Stimulated activated CD4-positive, alpha-beta T cell treated with anti-CD3 and anti-CD28 coated beads, TNF-alpha, amount 100 ng/mL, for 24 hours (primary cell): Measurements from ENCODE around the gene ARHGAP19.

Source experiments
- DNase-seq, 3 experiments: peaks; one replicate each; pipeline ENCODE4 v3.0.0-alpha.2; 2020; ENCODE audit warnings: low read depth in 3 of 3

The ARHGAP19 gene

DNA sequence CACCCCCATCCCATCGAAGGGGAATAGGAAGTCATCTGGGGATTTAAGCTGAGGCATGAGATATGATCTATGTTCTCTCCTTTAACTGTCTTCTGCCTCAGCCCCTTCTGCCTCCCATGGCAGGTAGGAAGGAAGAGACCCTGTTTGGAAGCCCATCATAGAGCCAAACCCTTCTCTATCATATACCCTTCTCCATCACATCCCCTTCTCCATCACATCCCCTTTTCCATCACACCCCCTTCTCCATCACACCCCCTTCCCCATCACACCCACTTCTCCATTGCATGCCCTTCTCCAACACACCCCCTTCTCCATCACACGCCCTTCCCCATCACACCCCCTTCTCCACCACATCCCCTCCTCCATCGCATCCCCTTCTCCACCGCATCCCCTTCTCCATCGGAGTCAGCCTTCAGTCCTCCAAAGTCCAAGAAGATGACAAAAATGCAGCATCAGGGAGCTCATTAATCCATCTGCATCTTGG is 99.4 kb downstream of the ARHGAP19 start:
- no peak for DNase-seq

DNA sequence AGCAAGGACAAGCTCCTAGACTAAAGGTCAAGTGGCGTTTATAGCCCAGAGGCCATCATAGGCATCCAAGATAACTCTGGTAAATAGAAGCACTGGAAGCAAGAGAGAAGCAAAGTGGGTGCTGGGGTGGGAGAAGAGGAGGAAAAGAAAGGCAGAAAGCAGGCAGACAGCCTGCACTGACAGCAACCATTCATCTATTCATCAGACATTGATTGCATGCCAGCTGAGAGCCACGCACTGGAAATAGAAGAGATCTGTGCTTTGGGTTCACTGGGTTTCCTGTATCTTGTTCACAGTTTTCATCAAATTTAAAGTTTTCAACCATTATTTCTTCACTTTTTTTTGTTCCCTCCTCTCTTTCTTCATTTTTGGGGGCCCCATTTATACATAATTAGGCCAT is 102.0 kb downstream of the ARHGAP19 start:
- no peak for DNase-seq

DNA sequence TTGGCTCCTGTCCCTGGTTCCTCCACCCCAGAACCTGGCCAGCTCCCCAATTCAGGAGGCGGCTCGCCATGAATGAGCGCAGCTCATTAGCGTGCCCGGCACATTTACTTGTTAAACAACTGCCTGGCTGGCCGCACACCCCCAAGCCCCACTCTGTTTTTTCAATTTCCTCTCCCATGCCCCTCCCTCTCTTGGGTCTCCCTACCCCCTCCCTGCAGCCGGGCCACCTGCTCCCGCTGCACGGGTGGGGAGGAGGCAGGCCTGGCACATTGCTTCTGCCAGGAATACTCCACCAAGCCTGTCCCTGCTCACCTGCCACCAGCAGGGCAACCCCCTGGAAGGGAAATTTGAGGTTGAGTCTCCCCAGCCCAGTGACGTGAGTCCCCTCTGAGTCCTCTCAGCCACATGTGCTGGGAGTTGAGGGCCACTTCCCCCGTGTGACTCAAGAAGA is 104.2 kb downstream of the ARHGAP19 start:
- no peak for DNase-seq

DNA sequence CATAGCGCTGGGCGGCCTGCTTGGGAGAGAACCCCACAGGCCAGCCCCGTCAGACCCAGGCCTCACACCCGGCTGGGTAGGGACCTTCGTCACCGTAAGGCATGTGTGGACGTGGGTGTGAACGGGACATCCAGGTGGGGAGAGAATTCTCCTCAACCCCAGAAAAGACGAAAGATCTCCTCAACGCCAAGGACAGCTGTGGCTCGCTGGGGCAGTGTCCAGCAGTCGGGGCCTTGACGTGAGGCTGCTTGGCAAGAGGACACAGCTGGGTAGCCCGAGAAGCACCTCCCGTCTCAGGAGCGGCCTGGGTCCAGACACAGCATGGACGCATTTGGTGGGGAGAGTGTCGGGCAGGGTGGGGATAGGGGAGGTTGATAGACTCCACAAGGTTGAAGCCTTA is 105.5 kb downstream of the ARHGAP19 start:
- DNase-seq = no peak

DNA sequence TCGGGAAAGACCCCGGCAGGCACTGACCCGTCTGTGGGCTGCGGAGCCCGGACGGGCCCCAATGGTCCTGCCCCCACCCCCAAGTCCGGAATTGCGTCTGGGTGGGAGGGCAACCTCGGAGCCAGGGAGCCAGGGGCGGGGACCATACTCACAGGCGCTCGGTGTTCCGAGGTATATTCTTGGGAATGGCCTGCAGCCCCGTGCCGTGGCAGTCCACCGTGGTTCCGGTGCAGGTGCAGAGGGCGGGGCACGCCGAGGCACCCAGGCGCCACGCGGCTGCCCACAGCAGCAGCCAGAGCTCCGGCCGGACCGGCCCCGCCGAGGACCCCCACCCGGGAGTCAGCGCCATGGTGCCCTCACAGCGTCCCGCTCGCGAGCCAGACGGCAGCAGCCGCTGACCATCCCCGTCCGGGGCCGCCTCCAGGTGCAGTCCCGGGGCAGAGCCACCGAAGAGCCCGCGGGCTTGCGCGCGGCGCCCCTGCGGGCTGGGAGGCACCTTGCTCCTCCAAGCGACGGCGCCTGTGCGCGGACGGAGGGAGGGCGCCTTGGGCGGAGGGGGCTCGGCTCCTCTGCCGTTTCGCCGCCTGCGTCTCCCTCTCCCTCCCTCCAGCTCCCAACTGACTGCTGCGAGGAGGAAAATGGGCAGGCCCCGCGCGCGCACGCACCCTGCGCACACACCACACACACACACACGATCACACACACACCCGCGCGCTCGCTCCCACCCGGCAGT is 106.9 kb downstream of the ARHGAP19 start, which contains the start of gene SLIT1:
Gene SLIT1, minus strand, starts transcription at position 634 of the 733 bp plus-strand sequence. Its CDS starts 285 bp downstream, at position 349.
- DNase-seq = no peak

DNA sequence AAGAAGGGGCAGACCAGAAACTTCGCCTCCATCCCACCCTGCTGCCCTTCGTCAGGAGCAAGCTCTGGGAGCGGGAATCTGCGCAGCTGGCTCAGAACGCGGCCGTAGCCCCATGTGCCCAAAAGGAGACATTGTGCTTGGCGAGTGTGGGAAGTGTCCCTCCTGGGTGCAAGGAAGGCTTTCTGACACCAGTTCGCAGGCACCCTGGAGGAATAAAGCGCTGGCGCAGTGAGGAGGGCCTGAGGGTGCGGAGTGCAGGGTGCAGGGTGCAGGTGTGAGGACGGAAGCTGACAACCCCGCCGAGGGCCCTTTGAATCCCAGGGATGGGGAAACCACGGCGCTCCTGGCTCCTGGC is 107.5 kb downstream of the ARHGAP19 start:
- DNase-seq = no peak

DNA sequence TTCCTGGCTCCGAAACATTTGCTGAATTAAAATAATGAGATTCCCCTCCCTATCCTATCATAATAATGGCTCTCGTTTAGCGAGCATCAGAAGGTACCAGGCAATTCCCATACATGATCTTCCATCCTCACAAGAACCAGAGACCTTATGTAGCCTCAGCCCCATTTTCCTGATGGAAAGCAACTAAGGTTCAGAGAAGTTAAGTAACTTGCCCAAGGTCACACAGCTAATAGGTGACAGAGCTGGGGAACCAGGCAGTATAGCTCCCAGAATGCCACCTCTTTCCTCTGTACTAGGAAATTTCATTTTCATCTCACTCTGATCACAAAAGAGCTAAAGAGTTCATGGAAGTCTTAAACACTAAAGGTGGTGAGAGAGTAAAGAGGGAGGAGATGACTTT is 109.1 kb downstream of the ARHGAP19 start:
- no peak for DNase-seq

DNA sequence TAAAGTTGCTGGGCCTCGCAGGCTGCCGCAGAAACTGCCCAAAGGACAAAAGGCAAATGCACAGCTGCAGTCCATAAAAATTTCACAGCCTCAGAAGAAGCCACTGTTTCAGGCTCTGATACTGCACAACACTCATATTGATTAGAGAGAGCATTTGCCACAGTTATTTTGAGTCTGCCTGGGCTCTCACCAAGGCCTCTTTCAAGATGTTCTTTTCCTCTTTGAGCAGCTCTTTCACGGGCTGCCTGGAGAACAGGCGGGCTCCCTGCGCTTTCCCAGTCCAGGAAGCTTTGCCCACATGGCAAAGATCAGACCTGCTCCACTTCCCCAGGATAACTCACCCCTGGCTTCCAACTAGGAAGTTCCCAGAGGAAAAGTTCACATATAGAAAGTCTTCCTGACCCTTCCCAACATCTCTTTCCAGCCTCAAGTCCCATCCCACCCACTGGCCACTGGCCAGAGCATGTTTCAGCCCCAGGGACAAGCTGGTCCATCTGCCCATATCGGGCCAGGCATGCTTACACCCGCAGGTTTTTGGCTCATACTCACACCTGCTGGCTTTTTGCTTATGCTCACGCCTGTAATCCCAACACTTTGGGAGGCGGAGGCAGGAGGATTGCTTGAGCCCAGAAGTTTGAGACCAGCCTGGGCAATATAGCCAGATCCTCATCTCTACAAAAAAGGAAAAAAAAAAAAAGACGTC is 110.0 kb downstream of the ARHGAP19 start:
- DNase-seq = no peak

DNA sequence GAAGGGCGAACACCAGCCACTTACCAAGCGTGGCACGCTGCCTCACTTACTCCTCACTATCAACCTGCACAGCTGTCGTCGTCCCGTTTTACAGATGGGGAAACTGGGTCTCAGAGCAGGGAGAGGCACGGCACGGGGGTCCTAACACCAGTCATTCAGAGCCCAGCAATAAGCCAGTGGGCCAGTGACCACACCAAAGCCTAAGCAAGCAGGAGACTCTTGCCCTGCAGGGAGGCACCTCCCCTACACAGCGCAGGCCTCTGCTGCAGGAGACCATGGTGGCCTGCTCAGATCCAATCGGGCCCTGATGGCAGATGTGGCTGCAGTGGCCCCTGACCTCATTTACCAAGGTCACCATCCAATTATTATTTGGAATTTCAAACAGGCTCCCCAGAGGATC is 111.5 kb downstream of the ARHGAP19 start:
- no peak for DNase-seq

DNA sequence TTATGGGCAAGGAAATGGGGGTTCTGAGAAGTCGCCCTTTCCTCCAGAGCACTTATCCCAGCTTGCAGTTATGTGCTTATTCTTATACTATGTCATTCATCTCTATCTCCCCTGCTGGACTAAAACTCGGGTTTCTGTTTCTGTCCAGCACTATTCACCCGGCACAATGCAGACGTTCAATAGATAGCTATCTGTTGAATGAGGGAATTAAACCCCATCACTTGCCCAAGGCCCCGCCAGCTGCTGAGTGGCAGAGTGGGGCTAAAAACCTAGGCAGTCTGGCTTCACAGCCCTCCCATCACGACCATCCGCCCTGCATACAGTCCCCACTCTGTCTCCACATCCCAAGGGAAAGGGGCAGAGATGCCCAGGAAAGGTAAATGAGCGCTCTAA is 112.1 kb downstream of the ARHGAP19 start:
- DNase-seq = no peak

DNA sequence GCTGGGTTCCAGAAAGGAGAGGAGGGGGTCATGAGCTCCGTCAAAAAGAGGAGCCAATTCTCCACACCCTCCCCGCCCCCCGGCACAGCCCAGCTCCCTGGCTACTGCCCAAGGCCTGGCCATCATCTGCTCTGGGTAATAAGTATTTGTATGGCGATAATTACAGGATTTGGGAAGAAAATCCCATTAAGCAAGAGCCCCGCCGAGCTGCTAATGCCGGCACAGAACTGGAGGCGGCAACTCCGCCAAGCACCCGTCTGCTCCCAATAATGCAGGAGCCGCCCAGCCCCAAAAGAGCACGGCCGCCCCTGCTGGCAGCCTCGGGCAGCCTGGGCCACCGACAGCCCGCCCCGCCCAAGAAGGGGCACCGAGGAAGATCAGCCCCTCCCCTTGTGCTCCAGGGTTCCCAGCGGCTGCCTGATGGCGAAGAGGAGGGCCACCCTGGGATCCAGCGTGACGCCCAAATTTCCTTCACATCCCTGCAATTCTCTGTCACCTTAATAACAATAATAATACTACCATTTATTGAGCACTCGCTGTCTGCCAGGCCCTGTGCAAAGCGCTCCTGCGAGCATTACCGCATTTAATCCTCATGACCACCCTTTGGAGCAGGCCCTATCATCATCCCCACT is 112.6 kb downstream of the ARHGAP19 start:
- DNase-seq = no peak

DNA sequence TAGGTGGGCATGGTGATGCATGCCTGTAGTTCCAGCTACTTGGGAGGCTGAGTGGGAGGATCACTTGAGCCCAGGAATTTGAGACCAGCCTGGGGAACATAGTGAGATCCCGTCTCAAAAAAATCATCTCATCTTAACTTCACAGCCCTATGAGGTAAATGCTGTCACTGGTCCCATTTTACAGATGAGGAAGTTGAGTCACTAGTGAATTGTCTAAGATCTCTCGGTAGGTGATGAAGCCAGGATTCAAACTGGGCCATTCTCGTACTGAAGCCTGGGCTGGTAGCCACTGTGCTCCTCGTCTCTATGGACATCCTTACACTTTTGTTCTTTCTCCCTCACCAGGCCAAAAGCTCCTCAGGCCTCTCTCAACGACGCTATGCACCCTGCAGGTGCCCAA is 113.1 kb downstream of the ARHGAP19 start:
- no peak for DNase-seq

DNA sequence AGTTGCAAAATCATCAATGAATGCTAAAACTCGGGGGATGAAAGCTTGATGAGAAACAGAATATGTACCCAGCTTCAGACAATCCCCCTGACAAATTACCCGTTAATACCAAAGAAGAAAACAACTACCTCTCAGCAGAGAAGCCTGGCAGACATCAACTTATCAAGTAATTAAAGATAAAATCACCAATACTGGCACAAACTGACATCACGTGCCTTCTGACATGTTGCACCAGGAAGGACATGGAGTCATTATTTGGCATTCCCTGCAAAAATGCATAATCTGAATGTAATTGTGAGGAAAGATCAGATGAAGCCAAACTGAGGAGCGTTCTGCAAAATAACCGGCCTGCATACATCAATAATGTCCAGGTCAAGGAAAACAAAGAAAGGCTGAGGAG is 114.4 kb downstream of the ARHGAP19 start:
- DNase-seq = no peak

DNA sequence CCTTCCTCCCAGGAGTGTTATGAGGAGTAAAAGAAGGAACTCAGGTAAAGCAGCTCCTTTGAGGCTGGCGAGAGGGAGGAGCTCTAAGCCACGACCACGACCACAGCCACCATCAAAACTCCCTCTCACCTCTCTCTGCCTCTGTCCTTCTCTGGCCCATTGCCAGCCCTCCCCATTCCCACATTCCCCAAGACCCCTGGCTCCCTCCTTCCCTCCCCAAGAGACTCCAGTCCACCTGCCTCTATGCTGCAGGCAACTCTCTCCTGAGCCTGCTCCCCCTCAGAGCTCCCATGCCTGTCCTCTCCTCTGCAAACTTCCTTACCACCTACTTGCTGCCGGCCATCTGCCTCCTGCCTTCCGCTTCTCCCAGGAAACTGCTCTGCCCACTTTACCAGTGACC is 116.2 kb downstream of the ARHGAP19 start:
- no peak for DNase-seq

DNA sequence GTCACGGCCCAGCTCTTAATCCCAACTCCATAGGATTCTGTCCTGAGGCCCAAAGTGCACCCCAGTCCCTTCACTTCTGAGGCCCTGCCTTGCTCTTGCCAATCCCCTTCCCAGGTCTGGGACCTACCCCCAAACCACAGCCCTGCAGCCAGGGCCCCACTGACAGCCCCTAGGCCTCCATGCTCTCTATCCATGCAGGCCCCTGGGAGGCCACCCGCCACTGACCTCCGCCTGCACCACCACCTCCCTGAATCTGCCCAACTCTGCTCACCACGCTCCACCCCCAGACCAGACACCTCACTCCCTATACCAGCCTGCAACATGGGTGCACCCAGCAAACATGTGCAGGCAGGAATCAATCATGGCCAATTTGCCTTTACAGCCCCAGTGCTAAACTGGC is 116.9 kb downstream of the ARHGAP19 start:
- no peak for DNase-seq

DNA sequence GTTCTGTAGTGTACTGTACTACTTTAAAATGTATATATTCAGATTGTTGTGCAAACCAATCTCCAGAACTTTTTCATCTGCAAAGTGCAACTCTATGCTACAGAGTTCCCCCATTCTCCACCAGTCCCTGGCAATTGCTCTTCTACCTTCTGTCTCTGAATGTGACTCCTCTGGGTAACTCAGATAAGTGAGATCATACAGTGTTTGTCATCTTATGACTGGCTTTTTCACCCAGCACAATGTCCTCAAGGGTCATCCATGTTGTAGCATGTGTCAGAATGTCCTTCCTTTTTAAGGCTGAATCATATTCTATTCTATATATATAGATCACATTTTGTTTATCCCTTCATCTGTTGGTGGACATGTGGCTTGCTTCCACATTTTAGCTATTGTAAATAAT is 117.5 kb downstream of the ARHGAP19 start:
- DNase-seq = no peak

DNA sequence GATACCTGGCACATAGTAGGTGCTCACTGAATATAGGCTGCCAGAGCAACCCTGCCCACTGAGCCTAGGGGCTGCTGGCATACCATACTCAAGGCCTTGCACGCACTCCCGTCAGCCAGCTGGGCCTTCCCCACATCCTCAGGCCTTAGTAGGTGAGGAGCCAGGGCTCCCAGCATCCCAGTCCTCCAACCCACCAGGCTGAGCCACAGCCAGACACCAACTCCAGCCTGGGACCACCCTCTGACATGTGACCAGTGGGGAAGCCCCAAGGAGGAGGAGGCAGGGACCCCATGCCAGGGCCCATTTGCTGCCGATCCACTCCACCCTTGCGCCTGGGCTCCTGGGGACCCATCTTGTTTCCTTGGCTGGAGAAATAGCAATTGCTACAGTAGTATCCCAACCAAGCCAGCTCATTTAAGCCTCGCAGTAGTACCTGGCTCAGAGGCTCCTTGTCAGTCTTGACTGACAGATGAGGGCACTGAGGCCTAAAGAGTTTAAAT is 118.1 kb downstream of the ARHGAP19 start:
- DNase-seq = no peak

DNA sequence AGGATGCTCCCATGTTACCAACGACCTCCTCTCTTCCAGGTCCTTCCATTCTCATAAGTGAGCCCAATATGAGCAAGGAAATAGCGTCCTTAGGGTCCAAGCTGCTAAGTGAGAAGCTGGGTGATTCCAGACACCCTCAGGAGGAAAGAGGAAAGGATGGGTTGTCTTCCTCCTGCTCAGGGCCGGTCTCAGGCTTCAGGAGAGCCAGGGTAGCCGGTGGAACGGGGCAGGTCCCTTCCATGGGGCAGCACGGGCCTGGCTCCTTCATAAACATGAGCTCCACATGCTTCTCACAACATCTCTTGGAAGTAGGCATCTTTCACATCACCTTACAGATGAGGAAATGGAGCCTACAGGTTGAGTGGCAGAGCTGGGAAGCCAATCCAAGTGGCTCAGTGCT is 119.4 kb downstream of the ARHGAP19 start:
- DNase-seq = no peak
